Mesothelial cell of epicardium (in vitro differentiated cells): ENCODE data around the gene NSD1. TPM values are rescaled to one million over a fixed set of nuclear protein-coding genes. Genes with fewer than 3 reads are reported as not detected.
A peak's percentile ranks its signal among the peaks of the same experiment; 100 is the strongest.
"Not testable (repeated sequence)": the region's sequence is repeated elsewhere in the genome, so short reads cannot be mapped to it uniquely, and the experiment has no call there.

Experiments
- DNase-seq, 2 experiments: peaks; one replicate each; pipeline ENCODE4 v3.0.0; 2021; ENCODE audit warnings: low spot score in 2 of 2; ENCODE audit not compliant: unreplicated experiment in 2 of 2
- H3K27ac Mint-ChIP-seq: 2 replicates; pipeline ENCODE4 v1.8.0; 2021; ENCODE audit warnings: mixed read lengths
- H3K27me3 Mint-ChIP-seq: 2 replicates; pipeline ENCODE4 v1.8.0; 2021; ENCODE audit warnings: low read depth, mixed read lengths
- H3K36me3 Mint-ChIP-seq: 2 replicates; pipeline ENCODE4 v1.8.0; 2021; ENCODE audit warnings: mixed read lengths
- H3K4me1 Mint-ChIP-seq: 2 replicates; pipeline ENCODE4 v1.8.0; 2021; ENCODE audit warnings: mixed read lengths
- H3K4me3 Mint-ChIP-seq: 2 replicates; pipeline ENCODE4 v1.8.0; 2021; ENCODE audit warnings: mild to moderate bottlenecking, moderate library complexity, mixed read lengths
- H3K9me3 Mint-ChIP-seq: 2 replicates; pipeline ENCODE4 v1.8.0; 2021; ENCODE audit warnings: mixed read lengths
- total RNA-seq: library from RNA; stranded (reverse); gene quantifications from 3 replicates; pipeline ENCODE4 v1.2.1, GENCODE V29; 2021
- TF ChIP-seq, protein P1 (sequence below): fragments of 200-600 bp; sonication (generic); IDR thresholded peaks from one replicate; pipeline ENCODE4 v1.5.0; 2021; ENCODE audit warnings: antibody characterized with exemption; ENCODE audit not compliant: unreplicated experiment

The NSD1 gene
- total RNA-seq, 1 donor from 2014 or later: 164 TPM

- Mint-ChIP-seq H3K27ac (no peak overlapping the region), H3K9me3 (no peaks in the 10 kb centered on the region), H3K4me3 (no peak overlapping the region), H3K4me1 (no peaks in the 10 kb centered on the region), H3K36me3 (peaks cover 33% of the 10 kb centered on the region), H3K27me3 (no peaks in the 10 kb centered on the region)
- TF ChIP-seq, protein P1, sequence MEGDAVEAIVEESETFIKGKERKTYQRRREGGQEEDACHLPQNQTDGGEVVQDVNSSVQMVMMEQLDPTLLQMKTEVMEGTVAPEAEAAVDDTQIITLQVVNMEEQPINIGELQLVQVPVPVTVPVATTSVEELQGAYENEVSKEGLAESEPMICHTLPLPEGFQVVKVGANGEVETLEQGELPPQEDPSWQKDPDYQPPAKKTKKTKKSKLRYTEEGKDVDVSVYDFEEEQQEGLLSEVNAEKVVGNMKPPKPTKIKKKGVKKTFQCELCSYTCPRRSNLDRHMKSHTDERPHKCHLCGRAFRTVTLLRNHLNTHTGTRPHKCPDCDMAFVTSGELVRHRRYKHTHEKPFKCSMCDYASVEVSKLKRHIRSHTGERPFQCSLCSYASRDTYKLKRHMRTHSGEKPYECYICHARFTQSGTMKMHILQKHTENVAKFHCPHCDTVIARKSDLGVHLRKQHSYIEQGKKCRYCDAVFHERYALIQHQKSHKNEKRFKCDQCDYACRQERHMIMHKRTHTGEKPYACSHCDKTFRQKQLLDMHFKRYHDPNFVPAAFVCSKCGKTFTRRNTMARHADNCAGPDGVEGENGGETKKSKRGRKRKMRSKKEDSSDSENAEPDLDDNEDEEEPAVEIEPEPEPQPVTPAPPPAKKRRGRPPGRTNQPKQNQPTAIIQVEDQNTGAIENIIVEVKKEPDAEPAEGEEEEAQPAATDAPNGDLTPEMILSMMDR: no peak
- DNase-seq: no peak
Measured at GRCh38 chr5:177253252-177253651, 119.7 kb downstream of the NSD1 start.

GRCh38 chr5:177256296-177256695 lies 122.7 kb downstream of the NSD1 start:
- TF ChIP-seq, protein P1: no peak
- Mint-ChIP-seq H3K27me3 (no peaks in the 10 kb centered on the region), H3K9me3 (no peaks in the 10 kb centered on the region), H3K27ac (peak overlapping the region; percentile 36), H3K4me3 (no peak overlapping the region), H3K4me1 (no peaks in the 10 kb centered on the region), H3K36me3 (peaks cover 42% of the 10 kb centered on the region)
- DNase-seq: no peak

- DNase-seq, H3K27me3 Mint-ChIP-seq, H3K9me3 Mint-ChIP-seq, H3K4me1 Mint-ChIP-seq, H3K4me3 Mint-ChIP-seq, H3K27ac Mint-ChIP-seq: not testable (repeated sequence)
- H3K36me3 Mint-ChIP-seq: peaks cover 44% of the 10 kb centered on the region
Measured at GRCh38 chr5:177258711-177259110, 125.1 kb downstream of the NSD1 start.

GRCh38 chr5:177260961-177261360 lies 127.4 kb downstream of the NSD1 start:
- TF ChIP-seq, protein P1: no peak
- H3K4me1 Mint-ChIP-seq: no peaks in the 10 kb centered on the region
- DNase-seq: no peak
- no peak overlapping the region for H3K27ac Mint-ChIP-seq
- H3K27me3 Mint-ChIP-seq: no peaks in the 10 kb centered on the region
- H3K4me3 Mint-ChIP-seq: no peak overlapping the region
- peaks cover 48% of the 10 kb centered on the region for H3K36me3 Mint-ChIP-seq
- no peaks in the 10 kb centered on the region for H3K9me3 Mint-ChIP-seq

DNA sequence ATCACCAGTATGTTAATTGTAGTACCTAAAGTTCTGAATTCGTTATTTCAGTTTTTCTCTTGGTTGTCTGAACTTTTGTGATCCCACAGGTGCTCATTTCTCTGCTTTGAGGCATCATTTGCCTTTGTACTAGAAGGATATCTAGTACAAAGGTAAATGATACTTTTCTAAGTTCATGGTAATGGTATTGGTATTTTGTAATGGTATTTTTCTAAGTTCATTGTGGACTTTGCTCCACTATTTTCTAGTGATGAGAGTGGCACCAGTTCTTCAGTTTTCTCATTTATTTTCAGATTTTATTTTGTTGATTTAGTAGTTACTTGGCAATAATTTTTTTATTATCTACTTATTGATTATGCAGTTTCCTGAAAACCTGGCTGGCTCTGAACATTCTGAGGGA lies 127.9 kb downstream of the NSD1 start:
- no peaks in the 10 kb centered on the region for H3K9me3 Mint-ChIP-seq
- no peaks in the 10 kb centered on the region for H3K4me1 Mint-ChIP-seq
- H3K4me3 Mint-ChIP-seq: no peak overlapping the region
- TF ChIP-seq, protein P1: no peak
- DNase-seq: no peak
- H3K27me3 Mint-ChIP-seq: no peaks in the 10 kb centered on the region
- peaks cover 53% of the 10 kb centered on the region for H3K36me3 Mint-ChIP-seq
- H3K27ac Mint-ChIP-seq: no peak overlapping the region

DNA sequence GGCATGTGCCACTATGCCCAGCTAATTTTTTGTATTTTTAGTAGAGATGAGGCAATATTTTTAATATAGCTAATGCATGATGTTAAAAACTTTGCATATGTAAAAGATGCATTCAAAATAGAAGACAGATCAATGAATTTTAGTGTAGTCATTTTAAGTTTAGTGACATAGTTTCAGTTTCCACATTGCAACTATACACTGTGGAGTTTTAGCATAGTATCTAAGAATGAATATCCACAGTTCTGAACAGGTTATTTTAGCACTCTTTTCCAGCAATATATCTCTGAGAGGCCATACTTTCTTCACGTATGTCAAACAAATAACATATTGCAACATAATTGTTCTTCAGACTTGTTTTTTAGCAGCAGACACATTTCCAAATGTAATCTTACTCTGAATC lies 130.6 kb downstream of the NSD1 start:
- H3K4me1 Mint-ChIP-seq: no peaks in the 10 kb centered on the region
- no peak overlapping the region for H3K4me3 Mint-ChIP-seq
- peak overlapping the region; percentile 25 for H3K27ac Mint-ChIP-seq
- no peaks in the 10 kb centered on the region for H3K27me3 Mint-ChIP-seq
- DNase-seq: no peak
- H3K9me3 Mint-ChIP-seq: no peaks in the 10 kb centered on the region
- TF ChIP-seq, protein P1: no peak
- H3K36me3 Mint-ChIP-seq: peaks cover 44% of the 10 kb centered on the region
